Fibroblast of upper back skin (primary cell): Measurements from ENCODE around the gene KCNG2.
"Not testable (repeated sequence)": the region's sequence is repeated elsewhere in the genome, so short reads cannot be mapped to it uniquely, and the experiment has no call there.

ENCODE experiments used
- DNase-seq: peaks from one replicate; pipeline ENCODE4 v3.0.0-alpha.2; 2013

The KCNG2 gene

GRCh38 chr18:79872527-79873444, 75.0 kb downstream of the KCNG2 start:
- no peak for DNase-seq

GRCh38 chr18:79873449-79874110, 75.8 kb downstream of the KCNG2 start:
- no peak for DNase-seq

GRCh38 chr18:79874553-79875530, 77.1 kb downstream of the KCNG2 start:
- DNase-seq: no peak

GRCh38 chr18:79875531-79875919, 77.8 kb downstream of the KCNG2 start:
- DNase-seq: no peak

GRCh38 chr18:79875931-79876461, 78.3 kb downstream of the KCNG2 start:
- no peak for DNase-seq

- no peak for DNase-seq
These were observed 78.8 kb downstream of the KCNG2 start for GRCh38 chr18:79876497-79876896.

GRCh38 chr18:79877163-79878091, 79.7 kb downstream of the KCNG2 start:
- DNase-seq: no peak

GRCh38 chr18:79878246-79878645, 80.5 kb downstream of the KCNG2 start:
- DNase-seq: not testable (repeated sequence)

- no peak for DNase-seq
These were observed 81.1 kb downstream of the KCNG2 start for GRCh38 chr18:79878741-79879378.

GRCh38 chr18:79879566-79879965, 81.8 kb downstream of the KCNG2 start:
- no peak for DNase-seq

GRCh38 chr18:79881695-79882094, 84.0 kb downstream of the KCNG2 start:
- no peak for DNase-seq

- no peak for DNase-seq
These were observed 84.9 kb downstream of the KCNG2 start for GRCh38 chr18:79882522-79883241.

- DNase-seq: no peak
These were observed 85.9 kb downstream of the KCNG2 start for GRCh38 chr18:79883461-79884293.

- DNase-seq: no peak
These were observed 86.7 kb downstream of the KCNG2 start for GRCh38 chr18:79884294-79884962.

GRCh38 chr18:79884963-79885728, 87.4 kb downstream of the KCNG2 start:
- DNase-seq: no peak

- DNase-seq: no peak
These were observed 89.7 kb downstream of the KCNG2 start for GRCh38 chr18:79887181-79888000.

- DNase-seq: no peak
These were observed 90.3 kb downstream of the KCNG2 start for GRCh38 chr18:79888016-79888415.
